Measurements from ENCODE around the gene TCEA2. TPM values are rescaled to one million over a fixed set of nuclear protein-coding genes. Genes with fewer than 3 reads are reported as not detected.

Gene TCEA2
- total RNA-seq, 1 donor from 2014 or later, result 33.1 TPM

DNA sequence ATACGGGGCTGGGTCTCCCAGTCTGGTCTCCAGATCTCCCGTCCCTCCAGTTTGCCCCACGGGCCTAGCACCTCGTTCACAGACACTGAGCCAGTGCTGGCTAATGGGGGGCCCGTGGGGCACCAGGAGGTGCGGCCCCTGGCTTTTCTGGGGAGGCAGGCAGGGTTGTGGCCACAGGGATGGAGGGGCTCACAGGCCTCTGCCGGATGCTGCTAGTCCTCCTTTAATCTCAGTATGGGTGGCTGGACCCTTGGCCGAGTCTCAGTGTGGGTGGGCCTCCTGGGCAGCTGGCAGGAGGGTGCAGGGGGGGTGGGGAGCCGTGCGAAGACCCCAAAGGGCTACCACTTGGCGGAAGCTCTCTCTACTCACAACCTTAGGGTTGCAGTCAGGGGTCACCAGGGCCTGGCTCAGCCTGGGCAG, 12.0 kb upstream of the TCEA2 start:
- Histone ChIP-seq H3K9me3 (no peaks in the 10 kb centered on the region), H3K4me3 (no peak overlapping the region), H3K27ac (peak overlapping the region; percentile 13), H3K4me1 (peaks cover 29% of the 10 kb centered on the region), H3K27me3 (peaks cover 8% of the 10 kb centered on the region), H3K36me3 (no peaks in the 10 kb centered on the region)
- no peak for TF ChIP-seq POLR2A (IDR thresholded peaks at IDR 0.05)
- no peak for TF ChIP-seq POLR2AphosphoS5 (IDR thresholded peaks at IDR 0.05; ENCODE audit: insufficient read depth in 1 of 2, low read depth in 1 of 2)
- no peak for TF ChIP-seq CTCF (IDR thresholded peaks at IDR 0.05)
- intact Hi-C loops (cut with DNase I), result no loop called here
- no peak for DNase-seq (ENCODE audit: extremely low spot score in 2 of 2)

DNA sequence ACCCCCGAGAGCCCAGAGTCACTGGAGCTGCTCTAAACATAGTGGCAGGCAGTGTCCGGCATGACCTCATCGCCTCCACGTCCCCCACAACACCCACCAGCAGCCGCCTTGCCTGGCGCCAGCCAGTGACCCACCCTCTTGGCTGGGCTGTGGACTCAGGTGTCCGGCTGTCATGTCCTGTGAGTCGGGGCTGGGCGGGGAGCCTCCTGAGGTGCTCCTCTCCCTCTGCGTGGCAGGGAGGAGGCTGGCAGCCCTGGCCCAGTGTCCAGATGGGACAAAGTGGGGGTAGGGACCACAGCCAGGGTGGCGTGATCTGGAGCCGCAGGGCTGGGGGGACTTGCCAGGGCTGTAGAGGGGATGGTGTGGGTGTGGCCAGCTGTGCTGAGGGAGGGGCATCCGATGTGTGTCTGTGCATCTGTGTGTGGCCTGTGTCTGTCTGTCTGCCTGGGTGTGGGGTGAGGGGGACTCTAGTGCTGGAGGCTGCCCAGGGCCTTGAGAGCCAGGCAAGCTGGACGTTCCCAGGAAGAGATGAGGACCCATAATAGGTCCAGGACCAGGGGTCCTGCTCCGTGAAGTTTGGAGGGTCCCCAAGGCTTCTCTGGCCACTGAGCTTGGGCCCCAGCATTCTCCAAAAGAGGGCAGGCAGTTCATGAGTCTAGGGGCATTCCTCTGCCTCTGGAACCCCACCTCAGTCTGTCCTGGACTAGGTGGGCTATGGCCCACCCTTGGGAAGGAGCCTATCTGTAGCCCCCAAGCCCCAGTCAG, 11.3 kb upstream of the TCEA2 start:
- no peak for TF ChIP-seq POLR2A (IDR thresholded peaks at IDR 0.05)
- TF ChIP-seq POLR2AphosphoS5 (IDR thresholded peaks at IDR 0.05; ENCODE audit: insufficient read depth in 1 of 2, low read depth in 1 of 2), result peak in 1 of 2 donors; percentile 30
- H3K4me3 ChIP-seq, result no peak overlapping the region
- no peak for DNase-seq (ENCODE audit: extremely low spot score in 2 of 2)
- no peaks in the 10 kb centered on the region for H3K36me3 ChIP-seq
- H3K27ac ChIP-seq, result peak overlapping the region; percentile 13
- intact Hi-C loops (cut with DNase I), result no loop called here
- peaks cover 34% of the 10 kb centered on the region for H3K4me1 ChIP-seq
- no peaks in the 10 kb centered on the region for H3K9me3 ChIP-seq
- peaks cover 8% of the 10 kb centered on the region for H3K27me3 ChIP-seq

- intact Hi-C loops (cut with DNase I), result no loop called here
- Histone ChIP-seq H3K27ac (no peak overlapping the region), H3K36me3 (no peaks in the 10 kb centered on the region), H3K4me3 (no peak overlapping the region), H3K9me3 (no peaks in the 10 kb centered on the region), H3K27me3 (peaks cover 8% of the 10 kb centered on the region), H3K4me1 (peaks cover 38% of the 10 kb centered on the region)
- no peak for DNase-seq (ENCODE audit: extremely low spot score in 2 of 2)
- TF ChIP-seq CTCF (IDR thresholded peaks at IDR 0.05) (no peak), POLR2A (IDR thresholded peaks at IDR 0.05) (no peak), POLR2AphosphoS5 (IDR thresholded peaks at IDR 0.05; ENCODE audit: insufficient read depth in 1 of 2, low read depth in 1 of 2) (no peak)
Measured at GRCh38 chr20:64052326-64052722, 10.7 kb upstream of the TCEA2 start.

DNA sequence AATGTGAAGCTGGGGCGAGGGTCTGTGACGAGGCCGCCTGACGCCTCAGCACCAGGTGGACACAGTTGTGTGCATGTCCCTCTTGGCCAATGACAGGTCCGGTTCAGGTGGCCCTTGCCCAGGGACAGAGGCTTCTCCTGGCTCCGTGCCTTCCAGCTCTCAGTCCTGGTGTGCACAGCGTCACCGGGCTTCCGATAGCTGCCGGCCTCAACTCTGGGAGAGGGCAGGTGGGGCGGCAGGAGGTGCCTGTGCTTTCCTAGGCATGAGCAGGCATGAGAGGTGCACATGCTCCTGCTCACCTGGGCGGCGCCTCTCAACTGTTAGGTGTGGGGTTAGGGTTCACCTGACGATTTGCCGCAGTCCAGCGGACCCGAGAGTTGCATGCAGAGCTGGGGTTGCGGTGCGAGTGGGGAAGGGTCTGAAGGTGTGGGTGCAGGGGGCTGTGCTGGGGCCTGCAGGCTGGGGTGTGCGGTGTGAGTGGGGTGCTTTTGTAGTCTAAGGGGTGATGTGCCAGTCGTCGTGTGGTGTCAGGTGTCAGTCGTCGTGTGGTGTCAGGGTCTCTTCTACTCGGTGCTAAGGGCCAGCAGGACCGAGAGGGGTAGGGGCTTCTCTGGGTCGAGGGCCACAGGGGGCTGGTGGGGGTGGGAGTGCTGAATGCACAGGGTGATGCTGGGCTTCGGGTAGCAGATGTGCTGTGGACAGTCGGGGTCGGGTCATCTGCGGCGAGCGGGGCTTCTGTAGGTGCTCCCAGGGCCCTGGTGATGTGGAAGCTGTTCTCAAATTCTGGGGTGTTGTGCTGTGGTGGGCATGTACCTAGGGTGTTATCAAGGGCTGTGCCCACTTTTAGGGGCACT, 9.8 kb upstream of the TCEA2 start:
- TF ChIP-seq POLR2AphosphoS5 (IDR thresholded peaks at IDR 0.05; ENCODE audit: insufficient read depth in 1 of 2, low read depth in 1 of 2) (no peak), CTCF (IDR thresholded peaks at IDR 0.05) (no peak), POLR2A (IDR thresholded peaks at IDR 0.05) (no peak)
- no peak overlapping the region for H3K4me3 ChIP-seq
- intact Hi-C loops (cut with DNase I), result no loop called here
- peaks cover 8% of the 10 kb centered on the region for H3K27me3 ChIP-seq
- DNase-seq (ENCODE audit: extremely low spot score in 2 of 2), result no peak
- H3K27ac ChIP-seq, result no peak overlapping the region
- H3K9me3 ChIP-seq, result no peaks in the 10 kb centered on the region
- no peaks in the 10 kb centered on the region for H3K36me3 ChIP-seq
- H3K4me1 ChIP-seq, result peaks cover 38% of the 10 kb centered on the region

DNA sequence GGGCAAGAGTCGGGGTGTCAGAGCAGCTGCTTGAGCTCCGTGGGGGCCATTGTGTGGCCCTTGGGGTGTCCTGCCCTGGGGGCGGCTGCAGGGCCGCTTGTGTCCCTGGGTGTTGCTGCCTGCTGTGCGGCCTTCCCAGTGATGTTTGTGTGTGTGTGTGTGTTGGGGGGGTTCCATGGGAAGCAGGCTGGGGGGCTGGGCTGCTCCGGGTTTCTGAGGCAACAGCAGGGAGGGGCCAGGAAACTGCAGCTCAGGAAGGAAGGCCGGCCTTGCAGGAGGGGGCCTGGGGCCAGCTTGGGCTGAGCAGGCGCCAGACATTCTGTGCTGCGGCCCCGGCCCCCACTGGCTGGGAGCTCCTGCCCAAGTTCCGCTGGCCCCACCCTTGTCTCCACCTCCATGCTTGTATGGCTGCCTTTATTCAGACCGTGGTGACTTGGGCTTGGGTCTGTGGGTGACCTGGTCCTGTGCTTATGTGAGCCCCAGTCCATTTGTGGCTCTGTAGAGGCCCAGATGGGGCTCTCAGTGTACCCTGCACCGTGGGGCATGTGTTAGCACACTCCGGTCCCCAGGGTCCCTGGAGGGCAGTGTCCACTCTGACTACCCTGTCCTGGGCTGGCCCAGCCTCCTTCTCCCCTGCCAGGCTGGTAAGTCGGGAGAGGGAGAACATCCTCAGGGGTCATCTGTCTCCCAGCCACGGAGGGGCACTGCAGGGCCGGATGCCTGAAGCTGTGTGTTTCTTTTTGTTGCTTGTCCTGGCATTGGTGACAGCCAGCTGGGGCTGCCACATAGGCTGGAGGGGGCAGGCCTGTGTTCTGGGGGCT, 8.9 kb upstream of the TCEA2 start:
- DNase-seq (ENCODE audit: extremely low spot score in 2 of 2), result no peak
- TF ChIP-seq POLR2AphosphoS5 (IDR thresholded peaks at IDR 0.05; ENCODE audit: insufficient read depth in 1 of 2, low read depth in 1 of 2) (peak; percentile 18 to 45), POLR2A (IDR thresholded peaks at IDR 0.05) (no peak)
- intact Hi-C loops (cut with DNase I), result no loop called here
- peaks cover 8% of the 10 kb centered on the region for H3K27me3 ChIP-seq
- no peak overlapping the region for H3K27ac ChIP-seq
- H3K4me1 ChIP-seq, result peaks cover 33% of the 10 kb centered on the region
- H3K36me3 ChIP-seq, result no peaks in the 10 kb centered on the region
- no peaks in the 10 kb centered on the region for H3K9me3 ChIP-seq
- no peak overlapping the region for H3K4me3 ChIP-seq
